Prostate gland (tissue), 2 donors: ENCODE data around the gene CRB2. TPM values are rescaled to one million over a fixed set of nuclear protein-coding genes. Genes with fewer than 3 reads are reported as not detected.

Experiments used
- DNase-seq: peaks from one replicate; pipeline ENCODE4 v3.0.0-alpha.2; 2019; ENCODE audit warnings: low spot score
- H3K27ac ChIP-seq, 2 donors: fragments of 200-600 bp; sonication (generic); 2 replicates each; pipeline ENCODE4 v1.5.1; 2017 to 2019
- H3K27me3 ChIP-seq: fragments of 200-600 bp; sonication (generic); replicated peaks from 2 replicates; pipeline ENCODE4 v1.5.1; 2019; ENCODE audit not compliant: insufficient read depth
- H3K36me3 ChIP-seq, 2 donors: fragments of 200-600 bp; sonication (generic); 1 replicate in 1 of 2; 2 replicates in 1 of 2; pipeline versions ENCODE4 v1.5.1 to v1.8.1; 2017 to 2019
- H3K4me1 ChIP-seq: fragments of 200-600 bp; sonication (generic); replicated peaks from 2 replicates; pipeline ENCODE4 v1.5.1; 2019
- H3K4me3 ChIP-seq, 2 donors: fragments of 200-600 bp; sonication (generic); 2 replicates each; pipeline ENCODE4 v1.5.1; 2017 to 2019
- H3K9me3 ChIP-seq: fragments of 200-600 bp; sonication (generic); 2 replicates; pipeline ENCODE4 v1.5.1; 2017
- POLR2A ChIP-seq: fragments of 450-650 bp; IDR thresholded peaks from one replicate; pipeline ENCODE4 v1.6.1; 2016; ENCODE audit warnings: antibody characterized with exemption, mild to moderate bottlenecking
- POLR2AphosphoS5 ChIP-seq: sonication (generic); formaldehyde crosslinking; IDR thresholded peaks from one replicate; pipeline ENCODE4 v1.6.1; 2017; ENCODE audit warnings: antibody characterized with exemption
- WGBS: methylation state at CpG from one replicate; pipeline ENCODE4 v1.1.5; 2018; 5-methylcytosine and 5-hydroxymethylcytosine counted together
- intact Hi-C: fragments of 100-400 bp; cut with DNase I; formaldehyde crosslinking; loops from one replicate; pipeline ENCODE4 v1.14.2; 2022
- total RNA-seq, 2 donors: library from RNA; depleted of rRNA; stranded (reverse); fragments of >200 nt; gene quantifications; one replicate each; pipeline ENCODE4 v1.1.0, GENCODE V29; 2016
- TF ChIP-seq, protein P1 (sequence below), 4 experiments: fragments of 200-600 bp in 2 of 4; fragments of 450-650 bp in 2 of 4; sonication (generic) in 2 of 4; IDR thresholded peaks; 1 replicate in 3 of 4; 2 replicates in 1 of 4; pipeline ENCODE4 v1.5.1; 2016 to 2019; ENCODE audit warnings: antibody characterized with exemption in 4 of 4, mild to moderate bottlenecking in 2 of 4, moderate library complexity in 2 of 4

The CRB2 gene
- total RNA-seq, 2 donors from 2014 or later = 1.7 TPM; not detected in 1

DNA sequence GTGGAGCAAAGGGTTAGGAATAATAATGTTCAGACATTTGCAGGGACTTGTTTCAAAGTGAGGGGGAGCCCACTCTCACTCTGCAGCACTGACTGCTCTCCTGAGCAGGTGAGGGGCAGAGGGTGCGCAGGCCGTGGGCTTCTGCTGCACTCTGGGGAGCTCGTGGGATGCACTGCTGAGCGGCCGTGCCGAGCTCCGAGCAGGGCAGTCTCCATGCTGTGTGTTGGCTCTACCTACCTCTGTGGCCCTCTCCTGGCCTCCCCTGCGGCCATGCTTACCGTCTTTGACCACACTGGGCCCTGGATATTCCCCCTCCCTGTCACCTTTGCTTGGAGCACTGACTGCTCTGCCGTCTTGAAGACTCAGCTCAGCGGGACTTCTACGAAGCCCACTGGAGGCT, 33.7 kb downstream of the CRB2 start:
- TF ChIP-seq, protein P1, sequence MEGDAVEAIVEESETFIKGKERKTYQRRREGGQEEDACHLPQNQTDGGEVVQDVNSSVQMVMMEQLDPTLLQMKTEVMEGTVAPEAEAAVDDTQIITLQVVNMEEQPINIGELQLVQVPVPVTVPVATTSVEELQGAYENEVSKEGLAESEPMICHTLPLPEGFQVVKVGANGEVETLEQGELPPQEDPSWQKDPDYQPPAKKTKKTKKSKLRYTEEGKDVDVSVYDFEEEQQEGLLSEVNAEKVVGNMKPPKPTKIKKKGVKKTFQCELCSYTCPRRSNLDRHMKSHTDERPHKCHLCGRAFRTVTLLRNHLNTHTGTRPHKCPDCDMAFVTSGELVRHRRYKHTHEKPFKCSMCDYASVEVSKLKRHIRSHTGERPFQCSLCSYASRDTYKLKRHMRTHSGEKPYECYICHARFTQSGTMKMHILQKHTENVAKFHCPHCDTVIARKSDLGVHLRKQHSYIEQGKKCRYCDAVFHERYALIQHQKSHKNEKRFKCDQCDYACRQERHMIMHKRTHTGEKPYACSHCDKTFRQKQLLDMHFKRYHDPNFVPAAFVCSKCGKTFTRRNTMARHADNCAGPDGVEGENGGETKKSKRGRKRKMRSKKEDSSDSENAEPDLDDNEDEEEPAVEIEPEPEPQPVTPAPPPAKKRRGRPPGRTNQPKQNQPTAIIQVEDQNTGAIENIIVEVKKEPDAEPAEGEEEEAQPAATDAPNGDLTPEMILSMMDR (IDR thresholded peaks at IDR 0.05) = no peak
- 82% methylated on average over 12 of the region's 12 CpGs for WGBS
- no peaks in the 10 kb centered on the region for H3K4me1 ChIP-seq
- intact Hi-C loops = no loop called here
- DNase-seq = no peak
- H3K36me3 ChIP-seq = no peaks in the 10 kb centered on the region
- H3K9me3 ChIP-seq = no peaks in the 10 kb centered on the region
- no peak overlapping the region for H3K27ac ChIP-seq
- H3K27me3 ChIP-seq = no peaks in the 10 kb centered on the region
- no peak overlapping the region for H3K4me3 ChIP-seq

DNA sequence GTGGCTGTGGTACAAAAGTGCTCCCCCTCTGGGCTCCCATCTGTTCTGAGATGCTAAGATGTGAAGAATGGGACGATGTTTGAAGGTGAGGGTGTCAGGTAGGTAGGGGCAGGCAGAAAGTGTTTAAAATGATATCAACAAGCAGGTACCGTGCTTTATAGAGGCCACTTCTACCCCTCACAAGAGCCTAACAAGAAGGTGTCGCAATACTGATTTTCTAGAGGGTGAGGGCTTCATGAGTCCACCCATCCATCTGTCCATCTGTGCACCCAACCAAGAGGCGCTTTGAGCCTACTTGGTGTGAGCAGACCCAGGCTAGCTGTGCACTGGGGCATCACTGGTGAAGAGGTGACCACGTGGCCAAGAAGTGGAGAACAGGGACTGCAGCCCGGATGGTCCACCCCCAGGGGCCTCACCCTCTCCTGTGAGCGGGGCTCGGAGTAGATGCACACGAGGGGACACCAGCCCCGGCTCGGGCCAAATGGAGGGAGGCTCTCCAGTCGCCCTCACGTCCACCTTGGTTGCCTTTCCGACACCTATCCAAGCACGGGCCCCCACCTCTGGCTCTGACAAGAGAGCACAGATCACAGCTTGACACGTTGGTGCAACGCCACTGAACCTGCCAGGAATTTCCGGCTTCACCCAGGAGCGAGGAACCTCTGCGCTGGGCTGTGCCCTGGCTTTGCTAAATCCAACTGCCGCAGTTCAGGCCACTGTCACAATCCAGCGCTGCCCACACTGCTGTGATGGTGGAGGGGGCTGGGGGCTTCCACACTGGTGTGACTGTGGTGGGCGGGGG, 34.5 kb downstream of the CRB2 start:
- intact Hi-C loops = no loop called here
- Histone ChIP-seq H3K9me3 (no peaks in the 10 kb centered on the region), H3K36me3 (no peaks in the 10 kb centered on the region), H3K4me1 (no peaks in the 10 kb centered on the region), H3K4me3 (no peak overlapping the region), H3K27me3 (no peaks in the 10 kb centered on the region), H3K27ac (no peak overlapping the region)
- TF ChIP-seq, protein P1 (IDR thresholded peaks at IDR 0.05) = no peak
- no peak for TF ChIP-seq POLR2AphosphoS5
- no peak for TF ChIP-seq POLR2A
- no peak for DNase-seq
- 90% methylated on average over 23 of the region's 23 CpGs for WGBS

DNA sequence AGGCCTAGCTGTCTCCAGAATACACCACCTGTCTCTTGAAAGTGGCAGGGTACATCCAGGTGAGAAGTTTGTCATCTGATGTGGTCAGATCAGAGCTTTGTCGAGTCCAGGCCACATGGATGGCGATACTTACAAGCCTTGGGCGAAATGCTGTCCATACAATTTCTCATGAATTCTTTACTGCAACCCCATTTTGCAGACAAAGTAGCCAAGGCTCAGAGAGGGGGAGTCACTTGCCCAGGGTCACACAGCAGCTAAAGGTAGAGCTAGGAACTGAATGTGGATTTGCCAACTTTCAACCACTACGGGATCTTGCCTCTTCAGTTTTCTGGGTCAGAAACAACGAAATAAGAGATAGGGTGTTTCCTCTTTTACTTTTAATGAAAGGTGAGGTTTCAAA, 35.2 kb downstream of the CRB2 start:
- WGBS = 97% methylated on average over 5 of the region's 5 CpGs
- H3K27me3 ChIP-seq = no peaks in the 10 kb centered on the region
- no peak for DNase-seq
- H3K27ac ChIP-seq = no peak overlapping the region
- H3K4me3 ChIP-seq = no peak overlapping the region
- H3K4me1 ChIP-seq = no peaks in the 10 kb centered on the region
- intact Hi-C loops = no loop called here
- TF ChIP-seq POLR2A = no peak
- TF ChIP-seq POLR2AphosphoS5 = no peak
- TF ChIP-seq, protein P1 (IDR thresholded peaks at IDR 0.05) = no peak
- no peaks in the 10 kb centered on the region for H3K36me3 ChIP-seq
- no peaks in the 10 kb centered on the region for H3K9me3 ChIP-seq

DNA sequence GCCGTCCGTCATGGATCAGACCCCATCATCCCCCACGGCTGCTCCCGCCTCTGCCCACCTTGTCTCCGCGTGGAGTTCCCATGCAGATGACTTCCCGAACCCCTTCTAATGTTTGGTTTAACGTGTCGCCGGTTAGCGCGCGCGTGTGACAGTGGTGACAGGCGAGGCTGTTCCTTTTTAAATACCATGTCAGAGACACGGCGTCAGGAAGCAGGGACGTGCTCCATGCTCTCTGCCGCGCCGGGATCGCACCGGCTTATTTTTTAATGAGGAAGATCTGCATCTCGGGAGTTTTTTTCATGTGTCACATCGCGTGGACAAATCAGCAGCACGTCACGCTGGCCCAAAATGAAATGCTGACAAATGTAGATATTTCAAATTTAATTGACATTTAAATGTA, 35.9 kb downstream of the CRB2 start:
- 90% methylated on average over 28 of the region's 28 CpGs for WGBS
- TF ChIP-seq POLR2A = no peak
- TF ChIP-seq POLR2AphosphoS5 = no peak
- TF ChIP-seq, protein P1 (IDR thresholded peaks at IDR 0.05) = no peak
- DNase-seq = no peak
- no peaks in the 10 kb centered on the region for H3K9me3 ChIP-seq
- H3K4me1 ChIP-seq = no peaks in the 10 kb centered on the region
- no peaks in the 10 kb centered on the region for H3K27me3 ChIP-seq
- intact Hi-C loops = no loop called here
- H3K36me3 ChIP-seq = no peaks in the 10 kb centered on the region
- no peak overlapping the region for H3K4me3 ChIP-seq
- no peak overlapping the region for H3K27ac ChIP-seq

DNA sequence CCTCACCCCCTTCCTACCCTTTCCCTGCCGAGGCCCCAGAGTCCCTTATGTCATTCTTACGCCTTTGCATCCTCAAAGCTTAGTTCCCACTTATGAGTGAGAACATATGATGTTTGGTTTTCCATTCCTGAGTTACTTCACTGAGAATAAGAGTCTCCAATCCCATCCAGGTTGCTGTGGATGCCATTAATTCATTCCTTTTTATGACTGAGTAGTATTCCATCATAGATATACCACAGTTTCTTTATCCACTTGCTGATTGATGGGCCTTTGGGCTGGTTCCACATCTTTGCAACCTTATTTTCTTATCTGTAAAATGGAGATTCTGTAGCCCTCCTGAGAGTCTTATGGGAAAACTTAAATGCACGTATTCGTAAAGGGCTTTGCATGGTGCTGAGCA, 36.8 kb downstream of the CRB2 start:
- no peaks in the 10 kb centered on the region for H3K27me3 ChIP-seq
- no peak for DNase-seq
- H3K36me3 ChIP-seq = no peaks in the 10 kb centered on the region
- WGBS = 97% methylated on average over 4 of the region's 4 CpGs
- intact Hi-C loops = no loop called here
- H3K4me3 ChIP-seq = no peak overlapping the region
- no peaks in the 10 kb centered on the region for H3K4me1 ChIP-seq
- TF ChIP-seq POLR2A (no peak), POLR2AphosphoS5 (no peak)
- TF ChIP-seq, protein P1 (IDR thresholded peaks at IDR 0.05) = no peak
- H3K9me3 ChIP-seq = no peaks in the 10 kb centered on the region
- no peak overlapping the region for H3K27ac ChIP-seq
